SW480 (cell line): Measurements from ENCODE around the gene HLA-DRB1.
"Not testable (repeated sequence)": the region's sequence is repeated elsewhere in the genome, so short reads cannot be mapped to it uniquely, and the experiment has no call there.

Experiments used
- DNase-seq: peaks from one replicate; pipeline ENCODE4 v3.0.0-alpha.2; 2016; ENCODE audit warnings: low spot score

Gene HLA-DRB1

DNA sequence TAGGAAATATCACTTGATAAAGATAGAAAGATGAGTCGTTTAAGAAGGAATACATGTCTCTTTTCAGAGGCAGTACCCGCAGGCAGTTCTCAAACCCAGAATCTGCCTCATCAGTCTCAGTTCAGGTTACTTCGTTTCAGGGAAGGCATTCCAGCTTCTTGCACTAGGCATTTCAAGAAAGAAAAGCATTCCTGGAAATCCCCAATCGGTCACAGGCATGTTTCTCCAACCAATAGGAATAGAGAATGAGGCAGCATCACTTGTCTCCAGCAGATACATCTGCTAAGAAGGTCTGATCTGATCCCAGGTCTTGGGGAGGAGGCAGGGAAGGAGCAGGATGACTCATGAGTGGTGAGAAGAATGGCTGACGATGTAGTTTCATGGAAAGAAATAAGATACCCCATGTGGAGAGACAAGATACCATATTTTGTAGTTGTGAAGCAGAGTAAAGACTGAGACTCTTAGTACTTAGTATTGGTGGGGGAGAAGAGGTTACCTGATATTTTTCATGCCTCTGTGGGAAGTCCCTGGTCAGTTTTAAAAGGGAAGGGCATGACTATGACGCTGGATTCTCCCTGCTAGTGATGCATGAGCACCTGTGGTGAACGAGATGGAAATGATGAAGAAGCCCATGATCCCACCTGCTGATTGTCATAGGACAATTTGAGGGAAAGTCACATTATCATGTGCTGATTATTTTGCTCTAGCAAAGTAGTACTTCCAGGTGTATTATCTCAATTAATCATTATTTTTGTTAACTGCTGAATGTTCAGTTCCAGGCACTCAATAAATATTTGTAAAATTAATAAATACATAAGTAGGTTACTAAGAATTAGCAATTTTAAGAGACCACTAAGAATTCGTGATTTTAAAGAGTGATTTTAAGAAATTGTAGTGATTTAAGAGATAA lies 20.3 kb upstream of the HLA-DRB1 start:
- DNase-seq = peak; percentile 72

- DNase-seq = no peak
Observed at GRCh38 chr6:32609391-32609730, 19.7 kb upstream of the HLA-DRB1 start.

GRCh38 chr6:32608362-32608761 lies 18.7 kb upstream of the HLA-DRB1 start:
- DNase-seq = no peak

DNA sequence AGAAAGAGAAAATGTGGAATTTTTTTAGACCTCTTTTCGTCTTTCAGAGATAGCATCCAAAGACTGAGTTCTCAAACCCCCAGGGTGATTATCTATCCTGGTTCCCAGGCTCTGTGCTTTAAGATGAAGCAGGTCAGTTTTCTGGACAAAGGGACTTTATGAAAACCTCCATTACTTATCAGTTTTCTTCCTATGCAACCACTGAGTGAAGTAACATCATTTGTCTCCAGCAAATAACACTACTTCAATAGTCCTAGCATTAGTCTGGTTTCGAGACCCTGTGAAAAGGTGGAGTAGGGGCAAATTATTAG lies 18.3 kb upstream of the HLA-DRB1 start:
- DNase-seq = no peak

- DNase-seq = no peak
Observed at GRCh38 chr6:32607263-32607987, 17.8 kb upstream of the HLA-DRB1 start.

GRCh38 chr6:32604434-32604877 lies 14.8 kb upstream of the HLA-DRB1 start:
- DNase-seq = no peak

DNA sequence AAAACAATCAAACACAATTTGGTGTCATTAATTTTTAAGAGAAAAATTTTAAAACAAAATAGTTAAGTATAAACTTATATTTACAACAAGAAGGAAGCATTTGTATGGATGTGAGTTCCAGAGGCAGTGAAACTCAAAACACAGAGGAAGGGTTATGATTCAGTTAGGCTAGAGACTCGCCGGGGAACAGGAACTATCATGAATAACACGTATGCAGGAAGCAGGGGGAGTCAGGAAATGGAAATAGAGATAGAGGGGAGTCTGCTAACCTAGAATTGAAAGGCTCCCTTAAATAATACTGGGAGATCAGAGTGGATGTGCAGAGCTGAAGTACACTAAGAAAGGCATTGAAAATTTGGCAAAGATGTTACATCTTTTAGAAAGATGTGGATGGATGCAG lies 14.2 kb upstream of the HLA-DRB1 start:
- DNase-seq = no peak

DNA sequence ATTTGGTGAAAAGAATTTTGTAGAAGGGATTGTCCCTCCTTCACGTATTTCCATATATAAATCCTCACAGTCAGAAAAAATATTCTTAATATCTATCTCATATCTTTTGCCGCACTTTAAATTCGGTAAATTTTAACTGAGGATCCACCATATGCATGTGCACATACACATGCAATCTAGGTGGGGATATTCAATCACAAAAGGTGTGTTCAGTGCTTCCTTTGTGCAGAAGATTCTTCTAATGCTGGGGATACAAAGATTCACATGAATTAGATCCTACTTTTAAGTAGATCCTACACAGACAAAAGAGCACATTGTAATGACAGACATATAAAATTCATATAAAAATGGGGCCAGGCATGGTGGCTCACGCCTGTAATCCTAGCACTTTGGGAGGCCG lies 13.6 kb upstream of the HLA-DRB1 start:
- no peak for DNase-seq

- no peak for DNase-seq
Observed at GRCh38 chr6:32602383-32602782, 12.7 kb upstream of the HLA-DRB1 start.

DNA sequence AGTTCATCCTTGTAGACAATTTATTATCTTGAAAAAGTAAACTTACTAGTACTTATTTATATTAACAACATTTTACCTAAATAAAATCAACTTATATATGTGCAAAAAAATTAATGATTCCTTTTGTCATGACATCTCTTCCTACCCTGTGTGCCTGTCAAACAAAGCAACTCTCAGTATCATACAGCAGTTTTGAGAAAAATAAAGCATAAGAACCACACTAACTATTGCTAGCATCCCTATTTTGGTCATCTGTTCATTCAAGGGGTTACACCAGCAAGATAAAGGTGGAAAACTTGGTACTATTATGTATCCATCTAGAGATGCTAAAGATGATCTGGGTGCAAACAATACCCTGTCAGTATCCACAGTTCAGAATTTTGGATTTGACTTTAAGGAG lies 7.4 kb upstream of the HLA-DRB1 start:
- no peak for DNase-seq

- DNase-seq = not testable (repeated sequence)
Observed at GRCh38 chr6:32590713-32591112, 1.1 kb upstream of the HLA-DRB1 start.

- no peak for DNase-seq
Observed at GRCh38 chr6:32588156-32588555, 1.5 kb downstream of the HLA-DRB1 start.

- DNase-seq = no peak
Observed at GRCh38 chr6:32583527-32583898, 6.1 kb downstream of the HLA-DRB1 start.

GRCh38 chr6:32581315-32582095 lies 8.1 kb downstream of the HLA-DRB1 start:
- no peak for DNase-seq

DNA sequence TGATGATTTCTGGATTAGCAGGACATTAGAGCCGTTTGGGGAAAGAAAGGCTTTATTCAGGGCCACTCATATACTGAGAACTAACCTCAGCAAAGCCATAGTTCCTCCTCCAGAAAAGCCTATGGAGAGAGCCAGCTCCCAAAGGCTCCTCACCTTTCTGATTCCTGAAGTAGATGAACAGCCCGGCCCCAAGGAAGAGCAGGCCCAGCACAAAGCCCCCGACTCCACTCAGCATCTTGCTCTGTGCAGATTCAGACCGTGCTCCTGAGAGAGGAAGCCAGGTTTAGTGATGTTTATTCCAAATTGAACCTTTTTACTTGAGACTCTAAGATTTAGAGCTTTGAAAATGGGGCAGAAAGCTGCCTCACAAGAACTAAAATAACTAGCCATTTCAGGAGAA lies 9.1 kb downstream of the HLA-DRB1 start:
- DNase-seq = no peak

- no peak for DNase-seq
Observed at GRCh38 chr6:32578962-32579361, 10.7 kb downstream of the HLA-DRB1 start.

DNA sequence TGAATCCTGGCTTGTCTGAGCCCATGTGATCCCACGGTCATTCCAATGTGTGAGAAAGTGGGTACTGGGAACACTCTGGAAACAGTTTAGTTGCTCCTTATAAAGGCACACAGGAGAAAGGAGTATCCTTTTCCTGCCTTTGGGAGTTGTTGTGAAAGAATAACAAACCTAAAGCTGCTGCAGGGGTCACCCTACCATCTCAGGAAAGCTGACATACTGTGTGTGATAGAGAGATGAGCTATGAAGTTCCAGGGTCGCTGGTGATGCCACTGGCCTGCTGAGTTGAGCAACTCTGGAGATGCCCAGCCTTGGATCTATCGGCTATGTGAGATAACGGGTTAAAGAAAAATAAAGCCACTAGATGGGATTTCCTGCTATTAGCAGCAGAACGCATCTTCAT lies 12.2 kb downstream of the HLA-DRB1 start:
- DNase-seq = not testable (repeated sequence)

GRCh38 chr6:32576250-32576649 lies 13.4 kb downstream of the HLA-DRB1 start:
- DNase-seq = no peak

DNA sequence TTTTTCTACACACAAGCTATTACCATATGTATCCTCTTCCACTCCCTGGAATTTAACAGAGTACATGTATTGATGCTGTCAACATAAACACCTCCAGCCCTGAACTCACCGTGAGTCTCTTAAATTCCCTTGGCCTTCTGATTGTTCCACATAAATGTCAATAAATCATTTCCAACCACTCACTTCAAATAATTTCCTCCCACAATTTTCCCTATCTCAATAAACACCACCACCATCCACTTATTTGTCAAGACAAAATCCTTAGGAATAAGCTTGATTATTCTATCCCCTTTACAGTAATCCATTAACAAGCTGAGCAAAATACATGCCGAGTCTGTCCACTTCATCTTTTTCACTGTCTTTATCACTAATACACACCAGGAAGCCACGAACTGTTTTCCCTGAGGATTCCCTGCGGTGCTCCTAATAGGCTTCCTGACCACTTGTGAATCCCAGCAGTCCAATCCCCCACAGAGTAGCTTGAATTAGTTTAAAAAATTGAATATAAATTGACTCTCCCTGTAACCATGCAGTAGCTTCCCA lies 19.2 kb downstream of the HLA-DRB1 start:
- no peak for DNase-seq

DNA sequence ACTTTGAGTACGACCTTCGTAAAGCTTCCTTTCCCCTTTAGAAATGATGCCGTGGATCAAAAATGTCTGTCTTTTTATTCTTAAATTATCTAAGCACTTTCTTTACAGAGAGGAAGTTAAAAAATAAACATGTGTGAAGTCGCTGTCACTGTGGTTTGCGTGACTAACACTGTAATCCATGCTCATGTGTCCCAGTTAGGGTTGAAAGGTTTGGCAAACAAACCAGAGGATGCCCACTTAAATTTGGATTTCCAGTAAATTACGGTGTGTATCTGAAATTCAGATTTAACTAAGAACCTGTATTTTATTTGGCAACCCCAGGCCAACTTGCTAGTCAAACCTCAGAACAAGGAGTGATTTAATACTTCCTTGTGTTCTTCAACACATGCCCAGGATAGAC lies 21.1 kb downstream of the HLA-DRB1 start:
- no peak for DNase-seq

GRCh38 chr6:32566957-32567356 lies 22.7 kb downstream of the HLA-DRB1 start:
- DNase-seq = no peak

- no peak for DNase-seq
Observed at GRCh38 chr6:32565511-32565910, 24.1 kb downstream of the HLA-DRB1 start.

DNA sequence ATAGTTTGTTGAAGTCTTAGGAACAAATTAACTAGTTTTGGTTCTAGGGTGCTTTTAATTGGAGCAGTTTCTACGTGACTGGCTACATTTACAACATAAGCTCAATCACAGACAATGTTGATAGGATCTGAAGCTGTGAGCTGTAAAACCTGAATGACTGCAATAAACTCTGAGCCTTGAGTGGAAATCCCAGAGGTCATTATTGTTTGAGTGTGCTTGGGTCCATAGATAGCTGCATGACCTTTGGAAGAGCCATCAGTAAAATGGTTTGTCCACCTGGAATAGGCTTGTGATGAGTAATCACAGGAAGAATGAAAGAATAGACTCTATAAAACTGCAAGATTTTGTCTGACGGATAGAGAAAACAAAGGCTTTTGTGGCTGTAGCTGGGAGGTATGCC lies 26.7 kb downstream of the HLA-DRB1 start:
- no peak for DNase-seq
